Measurements from ENCODE around the gene LYRM4.

Gene LYRM4

DNA sequence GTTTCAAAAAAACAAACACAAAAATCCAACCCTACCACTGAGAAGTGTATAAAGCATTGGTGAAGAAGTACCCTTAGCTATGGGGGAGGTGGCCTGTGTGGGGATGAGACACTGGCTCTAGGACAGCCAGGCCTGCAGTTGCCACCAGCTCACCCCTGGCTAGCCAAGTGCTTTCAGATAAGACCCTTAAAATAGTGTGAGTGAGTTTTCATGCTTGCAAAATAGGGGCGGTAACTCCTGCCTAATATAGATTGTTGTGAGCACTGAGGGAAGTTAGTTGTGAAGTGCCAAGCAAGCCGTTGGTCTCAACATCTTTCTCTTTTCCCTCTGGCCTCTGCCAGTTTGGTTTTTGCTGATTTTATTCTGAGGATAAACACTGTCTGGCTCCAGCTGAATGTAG, 164.3 kb downstream of the LYRM4 start:
- no peaks in the 10 kb centered on the region for H3F3A ChIP-seq (ENCODE audit: insufficient read depth, low read length)
- TF ChIP-seq, protein P1, sequence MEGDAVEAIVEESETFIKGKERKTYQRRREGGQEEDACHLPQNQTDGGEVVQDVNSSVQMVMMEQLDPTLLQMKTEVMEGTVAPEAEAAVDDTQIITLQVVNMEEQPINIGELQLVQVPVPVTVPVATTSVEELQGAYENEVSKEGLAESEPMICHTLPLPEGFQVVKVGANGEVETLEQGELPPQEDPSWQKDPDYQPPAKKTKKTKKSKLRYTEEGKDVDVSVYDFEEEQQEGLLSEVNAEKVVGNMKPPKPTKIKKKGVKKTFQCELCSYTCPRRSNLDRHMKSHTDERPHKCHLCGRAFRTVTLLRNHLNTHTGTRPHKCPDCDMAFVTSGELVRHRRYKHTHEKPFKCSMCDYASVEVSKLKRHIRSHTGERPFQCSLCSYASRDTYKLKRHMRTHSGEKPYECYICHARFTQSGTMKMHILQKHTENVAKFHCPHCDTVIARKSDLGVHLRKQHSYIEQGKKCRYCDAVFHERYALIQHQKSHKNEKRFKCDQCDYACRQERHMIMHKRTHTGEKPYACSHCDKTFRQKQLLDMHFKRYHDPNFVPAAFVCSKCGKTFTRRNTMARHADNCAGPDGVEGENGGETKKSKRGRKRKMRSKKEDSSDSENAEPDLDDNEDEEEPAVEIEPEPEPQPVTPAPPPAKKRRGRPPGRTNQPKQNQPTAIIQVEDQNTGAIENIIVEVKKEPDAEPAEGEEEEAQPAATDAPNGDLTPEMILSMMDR (IDR thresholded peaks at IDR 0.05; ENCODE audit: low read length): no peak
- no peak for TF ChIP-seq EZH2 (IDR thresholded peaks at IDR 0.05; ENCODE audit: borderline replicate concordance, low read length)
- H3K27ac ChIP-seq (ENCODE audit: low read depth, low read length, poor library complexity, severe bottlenecking): no peak overlapping the region
- no peak overlapping the region for H2AFZ ChIP-seq (ENCODE audit: low read length)
- H3K4me3 ChIP-seq (ENCODE audit: low read depth, low read length, poor library complexity, severe bottlenecking): no peak overlapping the region
- H3K79me2 ChIP-seq (ENCODE audit: insufficient read depth, low read length): no peaks in the 10 kb centered on the region
- no peak overlapping the region for H3K4me2 ChIP-seq (ENCODE audit: low read length)
- no peaks in the 10 kb centered on the region for H3K36me3 ChIP-seq (ENCODE audit: insufficient read depth, low read length)
- no peak overlapping the region for H3K9ac ChIP-seq (ENCODE audit: low read length)
- H3K9me3 ChIP-seq (ENCODE audit: low read length): no peaks in the 10 kb centered on the region
- no peaks in the 10 kb centered on the region for H3K27me3 ChIP-seq (ENCODE audit: insufficient read depth, low read length)
- no peaks in the 10 kb centered on the region for H3K4me1 ChIP-seq (ENCODE audit: insufficient read depth, low read length, severe bottlenecking)
- H4K20me1 ChIP-seq (ENCODE audit: insufficient read depth, low read length): no peaks in the 10 kb centered on the region
- no peaks in the 10 kb centered on the region for H3K9me2 ChIP-seq (ENCODE audit: low read depth, low read length)

DNA sequence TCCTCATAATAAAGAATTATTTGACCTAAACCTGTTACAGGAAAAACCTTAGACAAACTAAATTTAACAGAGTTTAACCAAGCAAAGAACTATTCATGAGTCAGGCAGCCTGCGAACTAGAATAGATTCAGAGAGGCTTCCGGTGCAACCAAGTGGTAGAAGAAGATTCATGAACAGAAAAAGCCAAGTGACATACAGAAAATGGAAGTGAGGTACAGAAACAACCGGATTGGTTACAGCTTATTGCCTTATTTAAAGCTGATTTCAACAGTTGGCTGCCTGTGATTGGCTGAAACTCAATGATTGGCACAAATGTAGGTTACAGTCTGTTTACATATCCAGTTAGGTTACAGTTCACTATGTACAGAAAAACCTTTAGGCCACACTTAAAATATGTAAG, 165.5 kb downstream of the LYRM4 start:
- H3K9me2 ChIP-seq (ENCODE audit: low read depth, low read length): no peaks in the 10 kb centered on the region
- H3K9me3 ChIP-seq (ENCODE audit: low read length): no peaks in the 10 kb centered on the region
- H3K79me2 ChIP-seq (ENCODE audit: insufficient read depth, low read length): no peaks in the 10 kb centered on the region
- no peaks in the 10 kb centered on the region for H4K20me1 ChIP-seq (ENCODE audit: insufficient read depth, low read length)
- no peaks in the 10 kb centered on the region for H3F3A ChIP-seq (ENCODE audit: insufficient read depth, low read length)
- H3K36me3 ChIP-seq (ENCODE audit: insufficient read depth, low read length): no peaks in the 10 kb centered on the region
- H2AFZ ChIP-seq (ENCODE audit: low read length): no peak overlapping the region
- no peak overlapping the region for H3K9ac ChIP-seq (ENCODE audit: low read length)
- H3K4me3 ChIP-seq (ENCODE audit: low read depth, low read length, poor library complexity, severe bottlenecking): no peak overlapping the region
- no peak overlapping the region for H3K4me2 ChIP-seq (ENCODE audit: low read length)
- TF ChIP-seq EZH2 (IDR thresholded peaks at IDR 0.05; ENCODE audit: borderline replicate concordance, low read length): no peak
- TF ChIP-seq, protein P1 (IDR thresholded peaks at IDR 0.05; ENCODE audit: low read length): no peak
- H3K27me3 ChIP-seq (ENCODE audit: insufficient read depth, low read length): 0 out of 2 replicates have a peak, but pooled peaks cover under 1% of the 10 kb centered on the region
- H3K27ac ChIP-seq (ENCODE audit: low read depth, low read length, poor library complexity, severe bottlenecking): no peak overlapping the region
- no peaks in the 10 kb centered on the region for H3K4me1 ChIP-seq (ENCODE audit: insufficient read depth, low read length, severe bottlenecking)

DNA sequence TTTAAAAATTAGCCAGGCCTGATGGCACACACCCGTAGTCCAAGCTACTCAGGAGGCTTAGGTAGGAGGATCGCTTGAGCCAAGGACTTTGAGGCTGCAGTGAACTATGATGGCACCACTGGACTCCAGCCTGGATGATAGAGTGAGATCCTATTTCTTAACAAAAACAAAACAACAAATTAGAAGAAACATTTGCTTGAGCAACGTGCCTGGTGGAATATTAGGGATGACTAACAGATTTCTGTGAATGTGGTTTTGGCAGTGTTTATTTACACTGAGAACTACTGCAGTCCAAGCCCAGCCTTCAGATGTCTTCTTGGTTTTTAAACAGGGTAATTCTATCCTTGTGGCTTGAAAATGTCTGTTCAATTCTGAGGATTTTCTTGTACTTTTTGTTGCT, 166.4 kb downstream of the LYRM4 start:
- 0 out of 2 replicates have a peak, but pooled peaks cover 6% of the 10 kb centered on the region for H3K27me3 ChIP-seq (ENCODE audit: insufficient read depth, low read length)
- no peaks in the 10 kb centered on the region for H3K9me2 ChIP-seq (ENCODE audit: low read depth, low read length)
- no peaks in the 10 kb centered on the region for H3K9me3 ChIP-seq (ENCODE audit: low read length)
- no peaks in the 10 kb centered on the region for H4K20me1 ChIP-seq (ENCODE audit: insufficient read depth, low read length)
- H3K79me2 ChIP-seq (ENCODE audit: insufficient read depth, low read length): no peaks in the 10 kb centered on the region
- no peak overlapping the region for H3K4me2 ChIP-seq (ENCODE audit: low read length)
- H3K27ac ChIP-seq (ENCODE audit: low read depth, low read length, poor library complexity, severe bottlenecking): no peak overlapping the region
- no peaks in the 10 kb centered on the region for H3K36me3 ChIP-seq (ENCODE audit: insufficient read depth, low read length)
- no peaks in the 10 kb centered on the region for H3K4me1 ChIP-seq (ENCODE audit: insufficient read depth, low read length, severe bottlenecking)
- H3K4me3 ChIP-seq (ENCODE audit: low read depth, low read length, poor library complexity, severe bottlenecking): no peak overlapping the region
- no peak overlapping the region for H3K9ac ChIP-seq (ENCODE audit: low read length)
- no peak overlapping the region for H2AFZ ChIP-seq (ENCODE audit: low read length)
- H3F3A ChIP-seq (ENCODE audit: insufficient read depth, low read length): no peaks in the 10 kb centered on the region
- no peak for TF ChIP-seq EZH2 (IDR thresholded peaks at IDR 0.05; ENCODE audit: borderline replicate concordance, low read length)
- TF ChIP-seq, protein P1 (IDR thresholded peaks at IDR 0.05; ENCODE audit: low read length): no peak

Data from OCI-LY1 (cell line).